Suprapubic skin (tissue), 4 donors: Measurements from ENCODE around the gene KPNA6. TPM values are rescaled to one million over a fixed set of nuclear protein-coding genes. Genes with fewer than 3 reads are reported as not detected.

ENCODE experiments used
- DNase-seq, 2 donors: peaks; one replicate each; pipeline ENCODE4 v3.0.0-alpha.2; 2019; ENCODE audit warnings: low spot score in 2 of 2
- H3K27ac ChIP-seq: fragments of 200-600 bp; sonication (generic); one replicate; pipeline ENCODE4 v1.5.1; 2019
- H3K27me3 ChIP-seq: fragments of 200-600 bp; sonication (generic); one replicate; pipeline ENCODE4 v1.5.1; 2019
- H3K36me3 ChIP-seq: fragments of 200-600 bp; sonication (generic); one replicate; pipeline ENCODE4 v1.5.1; 2019
- H3K4me1 ChIP-seq: fragments of 200-600 bp; sonication (generic); one replicate; pipeline ENCODE4 v1.5.1; 2019
- H3K4me3 ChIP-seq: fragments of 200-600 bp; sonication (generic); one replicate; pipeline ENCODE4 v1.5.1; 2019; ENCODE audit warnings: mild to moderate bottlenecking
- H3K9me3 ChIP-seq: fragments of 200-600 bp; sonication (generic); one replicate; pipeline ENCODE4 v1.5.1; 2019
- CTCF ChIP-seq, 2 donors: fragments of 200-600 bp in 1 of 2; fragments of 450-650 bp in 1 of 2; sonication (generic) in 1 of 2; IDR thresholded peaks; one replicate each; pipeline ENCODE4 v1.5.1; 2016 to 2019; ENCODE audit warnings: antibody characterized with exemption in 2 of 2, mild to moderate bottlenecking in 1 of 2, moderate library complexity in 1 of 2
- EP300 ChIP-seq: sonication (generic); formaldehyde crosslinking; IDR thresholded peaks from one replicate; pipeline ENCODE4 v1.6.1; 2017; ENCODE audit warnings: antibody characterized with exemption
- POLR2A ChIP-seq, 2 donors: fragments of 450-650 bp; IDR thresholded peaks; one replicate each; pipeline ENCODE4 v1.6.1; 2017; ENCODE audit warnings: antibody characterized with exemption in 2 of 2, mild to moderate bottlenecking in 2 of 2, moderate library complexity in 2 of 2
- POLR2AphosphoS5 ChIP-seq, 3 donors: sonication (generic); formaldehyde crosslinking; IDR thresholded peaks; one replicate each; pipeline ENCODE4 v1.6.1; 2017; ENCODE audit warnings: antibody characterized with exemption in 3 of 3
- WGBS: methylation state at CpG from one replicate; pipeline ENCODE4 v1.1.5; 2018; 5-methylcytosine and 5-hydroxymethylcytosine counted together
- total RNA-seq, 4 donors: library from RNA; depleted of rRNA; stranded (reverse); fragments of >200 nt; gene quantifications; one replicate each; pipeline ENCODE4 v1.1.0, GENCODE V29; 2016

The KPNA6 gene
- total RNA-seq, 4 donors from 2014 or later = 42.4 to 52.3 (median 46.5) TPM

GRCh38 chr1:32195531-32195930 lies 87.7 kb downstream of the KPNA6 start:
- Histone ChIP-seq H3K27ac (no peak overlapping the region), H3K4me3 (no peak overlapping the region), H3K4me1 (peaks cover 18% of the 10 kb centered on the region), H3K9me3 (no peaks in the 10 kb centered on the region), H3K27me3 (no peaks in the 10 kb centered on the region), H3K36me3 (peaks cover 74% of the 10 kb centered on the region)
- DNase-seq = no peak
- 80% methylated on average over 3 of the region's 3 CpGs for WGBS
- TF ChIP-seq EP300 (no peak), POLR2A (IDR thresholded peaks at IDR 0.05) (no peak), CTCF (IDR thresholded peaks at IDR 0.05) (no peak), POLR2AphosphoS5 (IDR thresholded peaks at IDR 0.05) (no peak)

- no peak for TF ChIP-seq EP300
- no peak for TF ChIP-seq CTCF (IDR thresholded peaks at IDR 0.05)
- TF ChIP-seq POLR2AphosphoS5 (IDR thresholded peaks at IDR 0.05) = no peak
- TF ChIP-seq POLR2A (IDR thresholded peaks at IDR 0.05) = no peak
- Histone ChIP-seq H3K27ac (no peak overlapping the region), H3K4me1 (peaks cover 24% of the 10 kb centered on the region), H3K4me3 (no peak overlapping the region), H3K36me3 (peaks cover 67% of the 10 kb centered on the region), H3K27me3 (no peaks in the 10 kb centered on the region), H3K9me3 (no peaks in the 10 kb centered on the region)
- DNase-seq = no peak
Observed at GRCh38 chr1:32195972-32196823, 88.3 kb downstream of the KPNA6 start.

GRCh38 chr1:32197074-32197473 lies 89.2 kb downstream of the KPNA6 start:
- H3K9me3 ChIP-seq = no peaks in the 10 kb centered on the region
- no peak overlapping the region for H3K4me3 ChIP-seq
- 88% methylated on average over 1 of the region's 1 CpG for WGBS
- no peak overlapping the region for H3K27ac ChIP-seq
- peaks cover 58% of the 10 kb centered on the region for H3K36me3 ChIP-seq
- no peaks in the 10 kb centered on the region for H3K27me3 ChIP-seq
- TF ChIP-seq POLR2A (IDR thresholded peaks at IDR 0.05) (no peak), EP300 (no peak), CTCF (IDR thresholded peaks at IDR 0.05) (no peak), POLR2AphosphoS5 (IDR thresholded peaks at IDR 0.05) (no peak)
- H3K4me1 ChIP-seq = peaks cover 33% of the 10 kb centered on the region
- no peak for DNase-seq

- peaks cover 51% of the 10 kb centered on the region for H3K36me3 ChIP-seq
- H3K27me3 ChIP-seq = no peaks in the 10 kb centered on the region
- no peak for DNase-seq
- H3K27ac ChIP-seq = no peak overlapping the region
- peaks cover 37% of the 10 kb centered on the region for H3K4me1 ChIP-seq
- TF ChIP-seq CTCF (IDR thresholded peaks at IDR 0.05) (no peak), POLR2A (IDR thresholded peaks at IDR 0.05) (no peak)
- 67% methylated on average over 6 of the region's 6 CpGs for WGBS
- no peaks in the 10 kb centered on the region for H3K9me3 ChIP-seq
- H3K4me3 ChIP-seq = no peak overlapping the region
Observed at GRCh38 chr1:32197837-32198236, 90.0 kb downstream of the KPNA6 start.

- Histone ChIP-seq H3K4me1 (peaks cover 37% of the 10 kb centered on the region), H3K27ac (no peak overlapping the region), H3K9me3 (no peaks in the 10 kb centered on the region), H3K36me3 (peaks cover 45% of the 10 kb centered on the region), H3K4me3 (no peak overlapping the region), H3K27me3 (no peaks in the 10 kb centered on the region)
- TF ChIP-seq POLR2AphosphoS5 (IDR thresholded peaks at IDR 0.05) = no peak
- no peak for TF ChIP-seq CTCF (IDR thresholded peaks at IDR 0.05)
- TF ChIP-seq EP300 = no peak
- no peak for TF ChIP-seq POLR2A (IDR thresholded peaks at IDR 0.05)
- 77% methylated on average over 3 of the region's 3 CpGs for WGBS
- DNase-seq = no peak
Observed at GRCh38 chr1:32198237-32199042, 90.6 kb downstream of the KPNA6 start.
